Subcutaneous abdominal adipose tissue (tissue), 5 donors: ENCODE data around the gene ZPR1.

Source experiments
- H3K27ac ChIP-seq: one replicate; pipeline ENCODE4 v1.7.0; 2013; ENCODE audit warnings: low read depth, mild to moderate bottlenecking, inconsistent platforms, low read length, moderate library complexity
- H3K27me3 ChIP-seq, 5 donors: one replicate each; pipeline ENCODE4 v1.7.0; 2013; ENCODE audit warnings: low read length in 5 of 5, inconsistent platforms in 1 of 5; ENCODE audit not compliant: control insufficient read depth in 5 of 5, insufficient read depth in 4 of 5
- H3K36me3 ChIP-seq, 5 donors: one replicate each; pipeline ENCODE4 v1.7.0; 2013; ENCODE audit warnings: low read length in 5 of 5; ENCODE audit not compliant: control insufficient read depth in 5 of 5, insufficient read depth in 5 of 5
- H3K4me1 ChIP-seq, 5 donors: one replicate each; pipeline ENCODE4 v1.7.0; 2013; ENCODE audit warnings: low read length in 5 of 5, mild to moderate bottlenecking in 3 of 5, moderate library complexity in 1 of 5; ENCODE audit not compliant: control insufficient read depth in 5 of 5, insufficient read depth in 5 of 5
- H3K4me3 ChIP-seq, 5 donors: one replicate each; pipeline ENCODE4 v1.7.0; 2013; ENCODE audit warnings: low read length in 5 of 5, low read depth in 1 of 5
- H3K9ac ChIP-seq, 5 donors: one replicate each; pipeline ENCODE4 v1.7.0; 2013; ENCODE audit warnings: low read length in 5 of 5, mild to moderate bottlenecking in 4 of 5, moderate library complexity in 3 of 5
- H3K9me3 ChIP-seq, 5 donors: one replicate each; pipeline ENCODE4 v1.7.0; 2013; ENCODE audit warnings: low read length in 5 of 5; ENCODE audit not compliant: control insufficient read depth in 5 of 5
- donor health status: healthy.
- donor health status: healthy.
- donor health status: healthy.
- donor health status: healthy.
- donor health status: healthy.

Gene ZPR1

GRCh38 chr11:116792869-116793771 lies 5.3 kb upstream of the ZPR1 start:
- Histone ChIP-seq H3K4me1 (peaks cover 4 to 34% (median 26%) of the 10 kb centered on the region in 5 donors), H3K27me3 (no peaks in the 10 kb centered on the region), H3K36me3 (no peaks in the 10 kb centered on the region), H3K4me3 (no peak overlapping the region), H3K27ac (no peak overlapping the region), H3K9me3 (no peaks in the 10 kb centered on the region), H3K9ac (no peak overlapping the region)

GRCh38 chr11:116792144-116792868 lies 4.5 kb upstream of the ZPR1 start:
- Histone ChIP-seq H3K27me3 (no peaks in the 10 kb centered on the region), H3K27ac (no peak overlapping the region), H3K36me3 (no peaks in the 10 kb centered on the region), H3K4me1 (peaks cover 4 to 37% (median 30%) of the 10 kb centered on the region in 5 donors), H3K9ac (no peak overlapping the region), H3K4me3 (no peak overlapping the region), H3K9me3 (no peaks in the 10 kb centered on the region)

- Histone ChIP-seq H3K9ac (peak within 1 kb of the TSS in 1 of 5 donors; percentile 21), H3K4me1 (peaks cover 8 to 42% (median 36%) of the 10 kb centered on the region in 5 donors), H3K27me3 (no peaks in the 10 kb centered on the region), H3K9me3 (no peaks in the 10 kb centered on the region), H3K27ac (no peak within 1 kb of the TSS), H3K4me3 (peak within 1 kb of the TSS in 4 of 5 donors; percentile 41 to 54 (median 48)), H3K36me3 (no peaks in the 10 kb centered on the region)
Measured at GRCh38 chr11:116791813-116792143, 4.0 kb upstream of the ZPR1 start, which contains the start of gene APOA5. Gene APOA5, minus strand, starts transcription at chr11:116791879. Its CDS starts 19 bp downstream, at chr11:116791860.

GRCh38 chr11:116791002-116791812 lies 3.4 kb upstream of the ZPR1 start:
- Histone ChIP-seq H3K36me3 (peaks cover 0 to 4% (median 2%) of the 10 kb centered on the region in 5 donors), H3K9ac (peak overlapping the region in 1 of 5 donors; percentile 21), H3K9me3 (no peaks in the 10 kb centered on the region), H3K4me3 (peak overlapping the region in 4 of 5 donors; percentile 41 to 54 (median 48)), H3K27ac (no peak overlapping the region), H3K4me1 (peaks cover 11 to 48% (median 38%) of the 10 kb centered on the region in 5 donors), H3K27me3 (no peaks in the 10 kb centered on the region)

GRCh38 chr11:116790167-116791001 lies 2.6 kb upstream of the ZPR1 start:
- no peak overlapping the region for H3K9ac ChIP-seq
- H3K4me3 ChIP-seq = no peak overlapping the region
- H3K9me3 ChIP-seq = no peaks in the 10 kb centered on the region
- H3K4me1 ChIP-seq = peaks cover 11 to 48% (median 38%) of the 10 kb centered on the region in 5 donors
- no peaks in the 10 kb centered on the region for H3K27me3 ChIP-seq
- no peak overlapping the region for H3K27ac ChIP-seq
- H3K36me3 ChIP-seq = peaks cover 0 to 12% (median 11%) of the 10 kb centered on the region in 5 donors

- H3K36me3 ChIP-seq = peaks cover under 1 to 26% (median 25%) of the 10 kb centered on the region in 5 donors
- H3K9me3 ChIP-seq = no peaks in the 10 kb centered on the region
- H3K27me3 ChIP-seq = no peaks in the 10 kb centered on the region
- H3K4me3 ChIP-seq = no peak overlapping the region
- H3K9ac ChIP-seq = no peak overlapping the region
- no peak overlapping the region for H3K27ac ChIP-seq
- H3K4me1 ChIP-seq = peaks cover 11 to 48% (median 38%) of the 10 kb centered on the region in 5 donors
Measured at GRCh38 chr11:116788975-116789374, 1.2 kb upstream of the ZPR1 start.

GRCh38 chr11:116788534-116788933 lies 711 bp upstream of the ZPR1 start:
- Histone ChIP-seq H3K27ac (peak overlapping the region; percentile 80), H3K9me3 (no peaks in the 10 kb centered on the region), H3K9ac (peak overlapping the region in 4 of 5 donors; percentile 85 to 92 (median 88)), H3K4me1 (peaks cover 11 to 48% (median 38%) of the 10 kb centered on the region in 5 donors), H3K4me3 (peak overlapping the region; percentile 76 to 91 (median 84)), H3K27me3 (no peaks in the 10 kb centered on the region), H3K36me3 (peaks cover 5 to 30% (median 25%) of the 10 kb centered on the region in 5 donors)

- peaks cover 11 to 36% (median 31%) of the 10 kb centered on the region in 5 donors for H3K4me1 ChIP-seq
- H3K9ac ChIP-seq = peak overlapping the region; percentile 85 to 94 (median 88)
- H3K4me3 ChIP-seq = peak overlapping the region; percentile 76 to 93 (median 84)
- peak overlapping the region; percentile 80 for H3K27ac ChIP-seq
- H3K36me3 ChIP-seq = peaks cover 14 to 41% (median 36%) of the 10 kb centered on the region in 5 donors
- no peaks in the 10 kb centered on the region for H3K9me3 ChIP-seq
- H3K27me3 ChIP-seq = no peaks in the 10 kb centered on the region
Measured at GRCh38 chr11:116787436-116787785, 412 bp downstream of the ZPR1 start.

- H3K9ac ChIP-seq = peak overlapping the region; percentile 85 to 94 (median 88)
- no peak overlapping the region for H3K27ac ChIP-seq
- H3K4me1 ChIP-seq = peaks cover 11 to 32% (median 28%) of the 10 kb centered on the region in 5 donors
- H3K9me3 ChIP-seq = no peaks in the 10 kb centered on the region
- peaks cover 17 to 46% (median 41%) of the 10 kb centered on the region in 5 donors for H3K36me3 ChIP-seq
- no peaks in the 10 kb centered on the region for H3K27me3 ChIP-seq
- peak overlapping the region; percentile 76 to 93 (median 84) for H3K4me3 ChIP-seq
Measured at GRCh38 chr11:116786966-116787365, 857 bp downstream of the ZPR1 start.
